ENCODE data around the gene GRID1.
A peak's percentile ranks its signal among the peaks of the same experiment; 100 is the strongest.

DNA sequence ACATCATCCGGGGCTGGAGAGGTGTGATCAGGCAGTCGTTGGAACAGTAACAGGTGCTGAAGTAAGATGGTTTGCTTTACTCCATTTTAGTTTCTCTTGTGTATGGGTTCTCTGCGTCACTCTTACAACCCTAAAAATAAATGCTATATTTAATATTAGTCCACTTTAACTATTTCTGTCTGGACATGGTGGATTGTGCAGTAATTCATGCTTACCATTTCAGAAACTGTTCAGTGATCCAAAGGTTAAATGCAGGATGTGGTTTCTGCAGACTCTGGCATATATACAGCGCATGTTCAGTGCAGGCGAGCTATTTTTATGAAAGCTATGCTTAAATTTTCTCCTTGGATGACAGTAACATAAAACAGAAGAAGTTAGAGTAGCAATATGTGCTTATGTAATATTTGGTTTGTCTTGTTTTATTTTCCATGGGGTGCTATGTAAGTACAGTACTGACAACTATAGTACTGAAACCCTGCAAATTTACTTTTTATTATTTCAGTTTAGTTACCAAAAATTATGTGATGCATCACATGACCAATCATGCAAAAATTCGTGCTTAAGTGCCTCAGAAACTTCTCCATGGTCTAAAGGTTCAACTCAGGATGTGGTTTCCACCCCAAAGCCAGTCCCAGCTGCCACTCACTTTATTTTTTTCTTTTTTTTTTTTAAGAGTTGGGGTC lies 46.6 kb upstream of the GRID1 start:
- no peak for TF ChIP-seq EP300 (IDR thresholded peaks at IDR 0.05; ENCODE audit: borderline replicate concordance in 1 of 2, low read depth in 1 of 2, low read length in 1 of 2)
- TF ChIP-seq EZH2phosphoT487 (IDR thresholded peaks at IDR 0.05; ENCODE audit: borderline replicate concordance, low read depth), result no peak
- TF ChIP-seq, protein P1, sequence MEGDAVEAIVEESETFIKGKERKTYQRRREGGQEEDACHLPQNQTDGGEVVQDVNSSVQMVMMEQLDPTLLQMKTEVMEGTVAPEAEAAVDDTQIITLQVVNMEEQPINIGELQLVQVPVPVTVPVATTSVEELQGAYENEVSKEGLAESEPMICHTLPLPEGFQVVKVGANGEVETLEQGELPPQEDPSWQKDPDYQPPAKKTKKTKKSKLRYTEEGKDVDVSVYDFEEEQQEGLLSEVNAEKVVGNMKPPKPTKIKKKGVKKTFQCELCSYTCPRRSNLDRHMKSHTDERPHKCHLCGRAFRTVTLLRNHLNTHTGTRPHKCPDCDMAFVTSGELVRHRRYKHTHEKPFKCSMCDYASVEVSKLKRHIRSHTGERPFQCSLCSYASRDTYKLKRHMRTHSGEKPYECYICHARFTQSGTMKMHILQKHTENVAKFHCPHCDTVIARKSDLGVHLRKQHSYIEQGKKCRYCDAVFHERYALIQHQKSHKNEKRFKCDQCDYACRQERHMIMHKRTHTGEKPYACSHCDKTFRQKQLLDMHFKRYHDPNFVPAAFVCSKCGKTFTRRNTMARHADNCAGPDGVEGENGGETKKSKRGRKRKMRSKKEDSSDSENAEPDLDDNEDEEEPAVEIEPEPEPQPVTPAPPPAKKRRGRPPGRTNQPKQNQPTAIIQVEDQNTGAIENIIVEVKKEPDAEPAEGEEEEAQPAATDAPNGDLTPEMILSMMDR (IDR thresholded peaks at IDR 0.05), result no peak
- no peak for TF ChIP-seq YY1 (IDR thresholded peaks at IDR 0.05; ENCODE audit: low read depth)
- TF ChIP-seq, protein P2, sequence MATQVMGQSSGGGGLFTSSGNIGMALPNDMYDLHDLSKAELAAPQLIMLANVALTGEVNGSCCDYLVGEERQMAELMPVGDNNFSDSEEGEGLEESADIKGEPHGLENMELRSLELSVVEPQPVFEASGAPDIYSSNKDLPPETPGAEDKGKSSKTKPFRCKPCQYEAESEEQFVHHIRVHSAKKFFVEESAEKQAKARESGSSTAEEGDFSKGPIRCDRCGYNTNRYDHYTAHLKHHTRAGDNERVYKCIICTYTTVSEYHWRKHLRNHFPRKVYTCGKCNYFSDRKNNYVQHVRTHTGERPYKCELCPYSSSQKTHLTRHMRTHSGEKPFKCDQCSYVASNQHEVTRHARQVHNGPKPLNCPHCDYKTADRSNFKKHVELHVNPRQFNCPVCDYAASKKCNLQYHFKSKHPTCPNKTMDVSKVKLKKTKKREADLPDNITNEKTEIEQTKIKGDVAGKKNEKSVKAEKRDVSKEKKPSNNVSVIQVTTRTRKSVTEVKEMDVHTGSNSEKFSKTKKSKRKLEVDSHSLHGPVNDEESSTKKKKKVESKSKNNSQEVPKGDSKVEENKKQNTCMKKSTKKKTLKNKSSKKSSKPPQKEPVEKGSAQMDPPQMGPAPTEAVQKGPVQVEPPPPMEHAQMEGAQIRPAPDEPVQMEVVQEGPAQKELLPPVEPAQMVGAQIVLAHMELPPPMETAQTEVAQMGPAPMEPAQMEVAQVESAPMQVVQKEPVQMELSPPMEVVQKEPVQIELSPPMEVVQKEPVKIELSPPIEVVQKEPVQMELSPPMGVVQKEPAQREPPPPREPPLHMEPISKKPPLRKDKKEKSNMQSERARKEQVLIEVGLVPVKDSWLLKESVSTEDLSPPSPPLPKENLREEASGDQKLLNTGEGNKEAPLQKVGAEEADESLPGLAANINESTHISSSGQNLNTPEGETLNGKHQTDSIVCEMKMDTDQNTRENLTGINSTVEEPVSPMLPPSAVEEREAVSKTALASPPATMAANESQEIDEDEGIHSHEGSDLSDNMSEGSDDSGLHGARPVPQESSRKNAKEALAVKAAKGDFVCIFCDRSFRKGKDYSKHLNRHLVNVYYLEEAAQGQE (IDR thresholded peaks at IDR 0.05; ENCODE audit: low read depth, low read length), result no peak
- no peak for TF ChIP-seq TEAD4 (IDR thresholded peaks at IDR 0.05; ENCODE audit: borderline replicate concordance, insufficient read depth)
- TF ChIP-seq SMC3 (IDR thresholded peaks at IDR 0.05; ENCODE audit: low read depth, low read length), result no peak
- no peak for TF ChIP-seq MEF2A (IDR thresholded peaks at IDR 0.05; ENCODE audit: borderline replicate concordance, low read depth)
- TF ChIP-seq NRF1 (IDR thresholded peaks at IDR 0.05; ENCODE audit: low read depth, low read length), result no peak
- TF ChIP-seq JUND (IDR thresholded peaks at IDR 0.05), result peak; percentile 18; the same call in 1 of the 2 replicates
- TF ChIP-seq NFIC (IDR thresholded peaks at IDR 0.05; ENCODE audit: borderline replicate concordance), result no peak
- no peak for TF ChIP-seq CHD2 (IDR thresholded peaks at IDR 0.05; ENCODE audit: low read length, partially characterized antibody)
- TF ChIP-seq POLR2AphosphoS5 (IDR thresholded peaks at IDR 0.05; ENCODE audit: low read depth, low read length), result no peak
